K562 (cell line): ENCODE results near the gene GTF2I. TPM values are rescaled to one million over a fixed set of nuclear protein-coding genes. Genes with fewer than 3 reads are reported as not detected.
"Not testable (repeated sequence)": the region's sequence is repeated elsewhere in the genome, so short reads cannot be mapped to it uniquely, and the experiment has no call there.

Experiments used
- ATAC-seq: fragments of 200-7000 bp; cut with Tn5 transposase; 3 replicates; pipeline ENCODE4 v1.9.1; 2020; ENCODE audit warnings: moderate library complexity
- BruUV-seq: library from RNA; stranded (reverse); fragments of 400-500 nt; replicated peaks from 2 replicates; lab custom pipeline; 2021; lab: Mats Ljungman, UMichigan
- CTCF ChIA-PET: fragments of 300-600 bp; formaldehyde crosslinking; extraction: SDS; loops from one replicate; lab custom pipeline; 2021; ENCODE audit warnings: low intra/inter-chr PET ratio; lab: Yijun Ruan, JAX
- POLR2A ChIA-PET: fragments of 300-600, 350-650 bp; sonication (Branson Sonifier 250); formaldehyde crosslinking; extraction: SDS; loops from one replicate; lab custom pipeline; 2021; ENCODE audit warnings: antibody characterized with exemption, inconsistent platforms; lab: Yijun Ruan, JAX
- DNase-seq, 4 experiments: peaks; one replicate each; pipeline versions ENCODE4 v3.0.0 to v3.0.0-alpha.2; 2011 to 2018; ENCODE audit warnings: low spot score in 3 of 4, mixed read lengths in 3 of 4; ENCODE audit errors: extremely low read depth in 1 of 4
- FAIRE-seq: peaks from 2 replicates; lab custom pipeline; 2011; peaks lifted over from hg19 to GRCh38; lab: Jason Lieb, UNC
- H2AFZ ChIP-seq: 2 replicates; pipeline ENCODE4 v1.6.0; 2011; ENCODE audit warnings: low read depth, low read length, control low read depth, inconsistent platforms
- H3K27ac ChIP-seq: fragments of 200-600 bp; 3 replicates; pipeline ENCODE4 v1.8.0; 2011; ENCODE audit warnings: low read depth, mild to moderate bottlenecking, control low read depth, inconsistent platforms, low read length, moderate library complexity, mixed read lengths; ENCODE audit errors: extremely low read depth
- H3K27me3 ChIP-seq, 2 experiments: fragments of 300-600 bp in 1 of 2; 2 replicates in 1 of 2; 3 replicates in 1 of 2; pipeline versions ENCODE4 v1.6.0 to v1.8.0; 2011; ENCODE audit warnings: inconsistent platforms in 2 of 2, low read length in 2 of 2, mild to moderate bottlenecking in 1 of 2, mixed read lengths in 1 of 2, moderate library complexity in 1 of 2; ENCODE audit not compliant: control insufficient read depth in 2 of 2, insufficient read depth in 2 of 2
- H3K36me3 ChIP-seq: fragments of 300-600 bp; 3 replicates; pipeline ENCODE4 v1.8.0; 2011; ENCODE audit warnings: mild to moderate bottlenecking, low read length, inconsistent platforms; ENCODE audit not compliant: control insufficient read depth, insufficient read depth
- H3K4me1 ChIP-seq, 2 experiments: fragments of 200-600 bp in 1 of 2; replicated peaks in 1 of 2; 2 replicates in 1 of 2; 3 replicates in 1 of 2; pipeline versions ENCODE4 v1.5.1 to v1.8.0; 2011; ENCODE audit warnings: inconsistent platforms in 2 of 2, low read length in 2 of 2, mild to moderate bottlenecking in 1 of 2, mixed read lengths in 1 of 2, moderate library complexity in 1 of 2; ENCODE audit not compliant: control insufficient read depth in 2 of 2, insufficient read depth in 2 of 2
- H3K4me2 ChIP-seq: 2 replicates; pipeline ENCODE4 v1.6.1; 2011; ENCODE audit warnings: low read length, control low read depth, inconsistent platforms, mixed read lengths; ENCODE audit not compliant: insufficient read depth
- H3K4me3 ChIP-seq: fragments of 200-600 bp; sonication (generic), shearing (Covaris generic); 2 replicates; pipeline ENCODE4 v1.5.1; 2016; ENCODE audit warnings: control low read depth, inconsistent platforms
- H3K79me2 ChIP-seq: fragments of 200-600 bp; 3 replicates; pipeline ENCODE4 v1.8.0; 2011; ENCODE audit warnings: low read length, inconsistent platforms; ENCODE audit not compliant: control insufficient read depth, insufficient read depth
- H3K9ac ChIP-seq, 2 experiments: 2 replicates each; pipeline versions ENCODE4 v1.6.0 to v1.6.1; 2011; ENCODE audit warnings: low read depth in 2 of 2, low read length in 2 of 2, control low read depth in 1 of 2, inconsistent platforms in 1 of 2, mild to moderate bottlenecking in 1 of 2, mixed read lengths in 1 of 2; ENCODE audit not compliant: insufficient read depth in 1 of 2
- H3K9me1 ChIP-seq: one replicate; pipeline ENCODE4 v1.6.0; 2011; ENCODE audit warnings: inconsistent platforms, mild to moderate bottlenecking, low read length, moderate library complexity; ENCODE audit not compliant: control insufficient read depth, insufficient read depth
- H3K9me3 ChIP-seq: replicated peaks from 2 replicates; pipeline ENCODE4 v1.5.1; 2011; ENCODE audit warnings: low read depth, low read length, inconsistent platforms; ENCODE audit not compliant: control insufficient read depth, insufficient read depth
- H4K20me1 ChIP-seq: replicated peaks from 2 replicates; pipeline ENCODE4 v1.6.1; 2011; ENCODE audit warnings: low read length, inconsistent platforms, mixed read lengths; ENCODE audit not compliant: control insufficient read depth, insufficient read depth
- CEBPB ChIP-seq: fragments of 450-650 bp; IDR thresholded peaks from 2 replicates; pipeline ENCODE4 v1.6.1; 2016; ENCODE audit warnings: missing genetic modification characterization, missing compliant biosample characterization
- FOSL1 ChIP-seq: fragments of 200-800 bp; sonication (Bioruptor generic); conservative IDR thresholded peaks from 2 replicates; pipeline ENCODE4 v1.6.1; 2016; ENCODE audit warnings: missing genetic modification characterization, missing compliant biosample characterization
- FOXK2 ChIP-seq, 2 experiments: fragments of 450-650 bp; IDR thresholded peaks in 1 of 2; conservative IDR thresholded peaks in 1 of 2; 2 replicates each; pipeline ENCODE4 v1.6.1; 2016; ENCODE audit warnings: low read depth in 2 of 2, mild to moderate bottlenecking in 1 of 2
- KDM1A ChIP-seq, 2 experiments: fragments of 450-650 bp; IDR thresholded peaks; 2 replicates each; pipeline ENCODE4 v1.6.1; 2016; ENCODE audit warnings: mild to moderate bottlenecking in 2 of 2
- LARP7 ChIP-seq: fragments of 450-650 bp; IDR thresholded peaks from 2 replicates; pipeline ENCODE4 v1.6.1; 2016
- MLLT1 ChIP-seq, 2 experiments: fragments of 450-650 bp; IDR thresholded peaks; 2 replicates each; pipeline ENCODE4 v1.6.1; 2016
- SMARCA5 ChIP-seq: fragments of 450-650 bp; IDR thresholded peaks from 2 replicates; pipeline ENCODE4 v1.6.1; 2016
- TOE1 ChIP-seq, 2 experiments: fragments of 450-650 bp in 1 of 2; sonication (generic) in 1 of 2; formaldehyde crosslinking in 1 of 2; IDR thresholded peaks; 2 replicates each; pipeline versions ENCODE4 v1.7.1 to v1.8.0; 2016 to 2022; ENCODE audit warnings: borderline replicate concordance in 2 of 2, mild to moderate bottlenecking in 2 of 2, antibody characterized with exemption in 1 of 2, inconsistent platforms in 1 of 2, low read depth in 1 of 2, missing genetic modification reagents in 1 of 2, moderate library complexity in 1 of 2
- WGBS: fragments of 100-300 bp; shearing (Covaris generic); methylation state at CpG from one replicate; pipeline ENCODE4 v1.1.6; 2016; ENCODE audit warnings: low coverage, mixed read lengths; ENCODE audit not compliant: insufficient coverage; ENCODE audit errors: missing lambda C conversion rate; 5-methylcytosine and 5-hydroxymethylcytosine counted together
- in situ Hi-C: fragments of 300-500 bp; cut with MboI; formaldehyde crosslinking; loops from 4 replicates; pipeline ENCODE4 v1.15.0; 2018; ENCODE audit warnings: inconsistent platforms, mixed read lengths
- intact Hi-C: fragments of 100-400 bp; cut with micrococcal nuclease; formaldehyde crosslinking; loops from 2 replicates; pipeline ENCODE4 v1.14.2; 2022
- polyA plus RNA-seq, 8 experiments: library from polyadenylated mRNA; depleted of rRNA in 4 of 8; stranded (reverse) in 5 of 8; unstranded in 3 of 8; fragments of >200 nt; fragmentation: Nextera tagmentation in 2 of 8; fragmentation: Illumina TruSeq in 1 of 8; extraction: Ambion mirVana in 2 of 8; extraction: Trizol in 1 of 8; gene quantifications; 2 replicates each; pipeline versions ENCODE4 v1.2.1 to v1.2.3, GENCODE V29; 2011 to 2014; ENCODE audit warnings: inconsistent platforms in 1 of 8, missing spikeins in 1 of 8
- total RNA-seq, 7 experiments: library from RNA; depleted of rRNA in 6 of 7; stranded (reverse); fragments of >200 nt in 6 of 7; fragmentation: Illumina TruSeq in 2 of 7; extraction: Trizol in 2 of 7; gene quantifications; 2 replicates each; pipeline versions ENCODE4 v1.2.1 to v1.2.3, GENCODE V29; 2011 to 2021; ENCODE audit warnings: low replicate concordance in 1 of 7

Gene GTF2I
- total and polyA plus RNA-seq, 9 of the 15 experiments (the other 6 are each of a cell fraction or from before 2014, with no cell fraction given), result 8.4 to 161 (median 90.0) TPM

GRCh38 chr7:74650493-74651132, 6.9 kb upstream of the GTF2I start (continued):
- TF ChIP-seq TOE1 (IDR thresholded peaks at IDR 0.05; ENCODE audit: borderline replicate concordance) (0 out of 2 replicates have a peak, but pooled peaks have one; percentile 2), FOXK2 (conservative IDR thresholded peaks at IDR 0.05 in 1 of 2, IDR thresholded peaks at IDR 0.05 in 1 of 2; ENCODE audit: low read depth in 2 of 2) (peak in 1 of 2 experiments; percentile 49; a peak in 1 of 4 replicates), CEBPB (tag) (peak; percentile 40; the same call in 1 of the 2 replicates), KDM1A (IDR thresholded peaks at IDR 0.05) (peak in 1 of 2 experiments; percentile 13; a peak in 3 of 4 replicates), FOSL1 (tag) (0 out of 2 replicates have a peak, but pooled peaks have one; percentile 3)
- not testable (repeated sequence) for TF ChIP-seq TOE1 (CRISPR knock-in tag; IDR thresholded peaks at IDR 0.05; ENCODE audit: borderline replicate concordance, low read depth)
- TF ChIP-seq, all 486 proteins: peak for 35; not testable (repeated sequence) for 451

- H3K9me1 ChIP-seq, DNase-seq, H3K36me3 ChIP-seq, H3K79me2 ChIP-seq, H3K9me3 ChIP-seq, CTCF ChIA-PET, BruUV-seq, H3K27me3 ChIP-seq, FAIRE-seq, H3K9ac ChIP-seq, H4K20me1 ChIP-seq, in situ Hi-C loops, ATAC-seq: not testable (repeated sequence)
- peak overlapping the region; percentile 92 for H2AFZ ChIP-seq
- 0 out of 2 replicates have a peak, but pooled peaks have one; percentile 9 for TF ChIP-seq SMARCA5
- TF ChIP-seq LARP7, result 0 out of 2 replicates have a peak, but pooled peaks have one; percentile 21
- TF ChIP-seq MLLT1 (IDR thresholded peaks at IDR 0.05), result peak in 1 of 2 experiments; percentile 67; a peak in 2 of 4 replicates
- intact Hi-C loops, result loop anchor here (10.0 kb wide), 1 partner anchor 196 kb away; the partner anchor contains the start of gene GTF2IRD1
- WGBS, result 58% methylated on average over 12 of the region's 12 CpGs
- H3K4me2 ChIP-seq, result peak overlapping the region; percentile 88; the same call in 1 of the 2 replicates
- peak overlapping the region; percentile 34; the same call in 1 of the 2 replicates for H3K4me3 ChIP-seq
- peak overlapping the region; percentile 75; the same call in 1 of the 3 replicates for H3K27ac ChIP-seq
- POLR2A ChIA-PET, result interaction anchor here (0.7 kb wide), 1 partner anchor 11 kb away, joined by 3 read pairs; no protein-coding TSS in a partner anchor
- peaks cover 22 to 32% of the 10 kb centered on the region in 2 experiments for H3K4me1 ChIP-seq
Measured at GRCh38 chr7:74651133-74651504, 6.4 kb upstream of the GTF2I start.
